Tibial nerve (tissue), 4 donors: ENCODE results near the gene FNDC11. TPM values are rescaled to one million over a fixed set of nuclear protein-coding genes. Genes with fewer than 3 reads are reported as not detected.
A peak's percentile ranks its signal among the peaks of the same experiment; 100 is the strongest.

Source experiments
- DNase-seq, 2 donors: peaks; one replicate each; pipeline ENCODE4 v3.0.0-alpha.2; 2019; ENCODE audit warnings: low spot score in 2 of 2
- H3K27ac ChIP-seq, 4 donors: fragments of 200-600 bp; sonication (generic) in 3 of 4; one replicate each; pipeline ENCODE4 v1.5.1; 2017 to 2019; ENCODE audit warnings: mild to moderate bottlenecking in 1 of 4
- H3K27me3 ChIP-seq, 2 donors: fragments of 200-600 bp; sonication (generic) in 1 of 2; one replicate each; pipeline versions ENCODE4 v1.5.1 to v1.6.0; 2017 to 2019
- H3K36me3 ChIP-seq, 3 donors: fragments of 200-600 bp; sonication (generic); one replicate each; pipeline ENCODE4 v1.5.1; 2018 to 2019
- H3K4me1 ChIP-seq, 4 donors: fragments of 200-600 bp; sonication (generic) in 3 of 4; one replicate each; pipeline ENCODE4 v1.5.1; 2017 to 2019
- H3K4me3 ChIP-seq, 4 donors: fragments of 200-600 bp; sonication (generic) in 3 of 4; one replicate each; pipeline ENCODE4 v1.5.1; 2017 to 2019; ENCODE audit warnings: mild to moderate bottlenecking in 1 of 4, moderate library complexity in 1 of 4
- H3K9me3 ChIP-seq, 4 donors: fragments of 200-600 bp; sonication (generic) in 3 of 4; one replicate each; pipeline ENCODE4 v1.5.1; 2017 to 2019
- CTCF ChIP-seq, 5 experiments: fragments of 200-600 bp in 3 of 5; fragments of 450-650 bp in 2 of 5; sonication (generic) in 3 of 5; IDR thresholded peaks; one replicate each; pipeline ENCODE4 v1.5.1; 2016 to 2019; ENCODE audit warnings: antibody characterized with exemption in 5 of 5, mild to moderate bottlenecking in 3 of 5, moderate library complexity in 2 of 5
- EP300 ChIP-seq, 2 donors: sonication (generic); formaldehyde crosslinking; IDR thresholded peaks; one replicate each; pipeline ENCODE4 v1.6.1; 2017; ENCODE audit warnings: antibody characterized with exemption in 2 of 2, mild to moderate bottlenecking in 1 of 2
- POLR2A ChIP-seq, 2 donors: fragments of 450-650 bp; IDR thresholded peaks; one replicate each; pipeline ENCODE4 v1.6.1; 2017; ENCODE audit warnings: antibody characterized with exemption in 2 of 2, mild to moderate bottlenecking in 2 of 2, moderate library complexity in 2 of 2
- WGBS, 2 donors: methylation state at CpG; one replicate each; pipeline ENCODE4 v1.1.5; 2018; 5-methylcytosine and 5-hydroxymethylcytosine counted together
- total RNA-seq, 4 donors: library from RNA; depleted of rRNA; stranded (reverse); fragments of >200 nt; gene quantifications; one replicate each; pipeline ENCODE4 v1.1.0, GENCODE V29; 2016

The FNDC11 gene
- total RNA-seq, 4 donors from 2014 or later = 0.21 to 1.4 (median 0.30) TPM; not detected in 1

GRCh38 chr20:63566395-63567135 is 12.6 kb downstream of the FNDC11 start:
- Histone ChIP-seq H3K9me3 (no peaks in the 10 kb centered on the region), H3K36me3 (peaks cover 3 to 88% (median 6%) of the 10 kb centered on the region in 3 donors), H3K4me3 (no peak overlapping the region), H3K27ac (no peak overlapping the region), H3K4me1 (no peaks in the 10 kb centered on the region), H3K27me3 (no peaks in the 10 kb centered on the region)
- WGBS, 2 donors = 90 to 92% methylated on average over 31 to 35 of the region's 46 CpGs
- TF ChIP-seq EP300 (IDR thresholded peaks at IDR 0.05) (no peak), POLR2A (IDR thresholded peaks at IDR 0.05) (no peak), CTCF (IDR thresholded peaks at IDR 0.05) (no peak)
- DNase-seq = no peak

DNA sequence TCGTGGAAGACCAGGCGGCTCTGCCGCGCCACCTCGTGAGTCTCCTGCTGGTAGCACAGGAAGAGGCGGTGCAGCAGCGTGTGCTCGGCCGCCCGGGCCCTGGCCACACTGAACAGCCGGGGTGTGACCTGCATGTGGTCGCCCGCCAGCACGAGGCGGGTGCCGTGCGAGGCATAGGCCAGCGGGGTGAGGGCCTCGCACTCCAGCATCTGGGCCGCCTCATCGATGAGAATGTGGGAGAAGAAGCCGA is 13.1 kb downstream of the FNDC11 start:
- H3K27ac ChIP-seq = no peak overlapping the region
- TF ChIP-seq EP300 (IDR thresholded peaks at IDR 0.05) (no peak), CTCF (IDR thresholded peaks at IDR 0.05) (no peak), POLR2A (IDR thresholded peaks at IDR 0.05) (no peak)
- DNase-seq = no peak
- H3K4me3 ChIP-seq = no peak overlapping the region
- WGBS, 2 donors = 89 to 94% methylated on average over 17 of the region's 22 CpGs
- H3K36me3 ChIP-seq = peaks cover 3 to 86% (median 6%) of the 10 kb centered on the region in 3 donors
- H3K9me3 ChIP-seq = no peaks in the 10 kb centered on the region
- H3K4me1 ChIP-seq = peaks cover 0 to 1% (median 0%) of the 10 kb centered on the region in 4 donors
- H3K27me3 ChIP-seq = no peaks in the 10 kb centered on the region

DNA sequence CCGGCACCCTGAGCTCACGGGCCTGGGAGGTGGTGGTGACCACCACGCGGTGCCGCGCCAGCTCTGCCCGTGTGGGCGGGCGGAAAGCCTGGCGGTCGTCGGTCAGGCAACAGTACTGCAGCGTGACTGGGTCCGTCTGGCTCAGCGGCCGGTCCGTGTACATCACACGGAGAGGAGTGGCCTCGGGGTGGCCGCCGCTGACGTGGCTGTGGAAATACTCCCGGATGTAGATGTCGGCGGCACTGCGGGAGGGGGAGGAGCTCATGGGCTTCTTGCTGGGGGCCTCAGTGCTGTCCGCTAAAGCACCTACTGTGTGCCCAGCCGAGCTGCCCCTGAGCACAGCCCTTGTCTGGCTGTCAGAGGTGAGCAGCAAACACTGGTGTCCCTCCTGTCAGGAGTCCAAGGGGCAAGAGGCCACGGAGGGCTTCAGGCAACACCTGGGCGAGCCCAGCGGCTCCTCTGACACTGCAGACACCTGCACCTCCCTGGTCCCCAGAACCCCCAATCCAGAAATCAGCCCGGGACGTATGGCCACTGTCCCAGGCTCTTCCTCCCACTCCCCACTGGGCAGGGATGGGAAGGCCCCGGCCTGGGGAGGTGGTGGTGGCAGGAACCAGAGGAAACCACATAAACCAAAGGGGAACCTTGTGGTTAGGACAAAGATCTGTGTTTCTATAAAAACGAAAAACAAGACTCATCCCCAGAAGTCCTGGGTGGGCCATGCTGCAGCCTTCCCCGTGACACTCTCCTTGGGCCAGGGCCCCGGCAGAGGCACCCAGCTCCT is 13.6 kb downstream of the FNDC11 start:
- TF ChIP-seq EP300 (IDR thresholded peaks at IDR 0.05) (no peak), CTCF (IDR thresholded peaks at IDR 0.05) (no peak)
- H3K36me3 ChIP-seq = peaks cover 3 to 86% (median 3%) of the 10 kb centered on the region in 3 donors
- H3K4me1 ChIP-seq = peaks cover 0 to 6% (median 1%) of the 10 kb centered on the region in 4 donors
- no peak overlapping the region for H3K27ac ChIP-seq
- peak overlapping the region in 1 of 4 donors; percentile 18 for H3K4me3 ChIP-seq
- WGBS, 2 donors = 88 to 89% methylated on average over 34 to 35 of the region's 37 CpGs
- DNase-seq = peak in 1 of 2 donors; percentile 28
- no peaks in the 10 kb centered on the region for H3K9me3 ChIP-seq
- H3K27me3 ChIP-seq = no peaks in the 10 kb centered on the region

- no peaks in the 10 kb centered on the region for H3K9me3 ChIP-seq
- no peaks in the 10 kb centered on the region for H3K27me3 ChIP-seq
- H3K4me3 ChIP-seq = peak overlapping the region in 1 of 4 donors; percentile 18
- no peak overlapping the region for H3K27ac ChIP-seq
- WGBS, 2 donors = 85 to 88% methylated on average over 38 to 41 of the region's 43 CpGs
- peaks cover 0 to 79% (median under 1%) of the 10 kb centered on the region in 3 donors for H3K36me3 ChIP-seq
- no peak for DNase-seq
- no peak for TF ChIP-seq EP300 (IDR thresholded peaks at IDR 0.05)
- no peak for TF ChIP-seq POLR2A (IDR thresholded peaks at IDR 0.05)
- TF ChIP-seq CTCF (IDR thresholded peaks at IDR 0.05) = no peak
- H3K4me1 ChIP-seq = peaks cover 0 to 14% (median 7%) of the 10 kb centered on the region in 4 donors
Observed at GRCh38 chr20:63568170-63568981, 14.4 kb downstream of the FNDC11 start.
